ENCODE measurements around the gene UXT. TPM values are rescaled to one million over a fixed set of nuclear protein-coding genes. Genes with fewer than 3 reads are reported as not detected.

UXT gene
- total RNA-seq, 1 donor from 2014 or later: 62.6 TPM

DNA sequence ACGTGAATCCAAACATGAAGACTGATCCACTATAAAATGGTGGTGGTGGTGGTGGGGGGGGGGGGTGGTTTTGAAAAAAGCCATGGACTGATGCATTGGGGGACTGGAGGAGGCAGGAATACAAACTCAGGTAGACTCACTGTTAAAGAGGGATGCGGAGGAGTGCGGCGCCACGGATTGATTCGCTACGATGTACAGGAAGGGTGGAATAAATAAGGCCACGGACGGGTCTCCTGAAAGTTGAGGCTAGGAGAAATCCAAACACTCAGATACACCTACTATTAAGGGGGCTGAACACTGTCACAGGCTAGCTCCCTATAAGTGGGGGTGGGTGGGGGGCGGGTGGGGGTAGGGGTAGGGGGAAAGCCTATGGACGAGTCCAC is 9.2 kb downstream of the UXT start:
- no peak for DNase-seq (ENCODE audit: low read depth)

DNA sequence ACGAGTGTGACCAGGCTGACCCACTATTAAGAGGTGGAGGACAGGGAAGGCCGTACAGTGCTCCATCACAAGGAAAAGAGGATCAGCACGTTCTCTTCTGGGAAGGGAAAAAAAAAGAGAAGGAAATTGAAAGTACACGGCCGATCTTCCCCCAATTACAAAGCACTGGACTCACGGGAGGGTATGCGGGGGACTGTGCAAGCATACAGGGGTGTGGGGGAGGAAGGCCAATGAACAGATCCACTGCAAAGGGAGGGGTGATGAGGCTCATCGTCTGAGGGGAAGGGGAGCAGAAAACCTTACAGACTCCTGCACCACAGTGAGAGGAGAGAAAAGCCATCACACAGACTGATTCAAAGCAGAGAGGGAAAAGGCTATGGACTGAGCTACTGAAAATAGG is 9.7 kb downstream of the UXT start:
- no peak for DNase-seq (ENCODE audit: low read depth)

DNA sequence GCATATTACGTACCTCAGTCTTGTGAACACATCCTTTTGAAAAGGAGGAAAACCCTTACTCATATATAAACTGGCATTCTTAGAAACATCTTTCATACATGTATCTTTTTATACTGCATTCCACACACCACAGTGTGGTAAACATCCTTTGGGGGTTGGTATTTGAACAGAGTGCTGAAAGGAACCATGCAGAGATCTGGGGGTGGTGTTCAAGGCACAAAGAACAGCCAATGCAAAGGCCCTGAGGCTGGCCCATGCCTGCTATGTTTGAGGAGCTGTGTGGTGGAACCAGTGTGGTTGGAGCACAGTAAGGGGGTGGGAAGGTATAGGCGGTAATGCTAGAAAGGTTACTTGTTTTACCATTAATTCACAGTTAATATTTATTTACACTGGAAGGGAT is 10.6 kb downstream of the UXT start:
- no peak for DNase-seq (ENCODE audit: low read depth)

DNA sequence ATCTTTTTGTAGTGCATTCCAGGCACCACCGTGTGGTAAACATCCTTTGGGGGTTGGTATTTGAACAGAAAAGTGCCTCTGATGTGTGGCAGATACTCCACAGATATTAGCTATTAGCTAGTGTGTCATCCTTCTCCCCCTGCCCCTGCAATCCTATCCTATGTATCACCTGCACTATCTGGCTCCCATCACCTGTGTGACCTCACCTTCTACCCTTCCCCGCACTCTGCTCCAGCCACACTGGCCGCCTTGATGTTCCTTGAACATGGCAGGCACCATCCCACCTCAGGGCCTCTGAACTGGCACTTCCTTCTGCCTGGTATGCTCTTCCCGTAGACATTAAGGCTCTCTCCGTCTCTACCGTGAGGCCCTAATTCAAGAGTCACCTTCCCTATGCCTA is 12.3 kb downstream of the UXT start:
- DNase-seq (ENCODE audit: low read depth): no peak

DNA sequence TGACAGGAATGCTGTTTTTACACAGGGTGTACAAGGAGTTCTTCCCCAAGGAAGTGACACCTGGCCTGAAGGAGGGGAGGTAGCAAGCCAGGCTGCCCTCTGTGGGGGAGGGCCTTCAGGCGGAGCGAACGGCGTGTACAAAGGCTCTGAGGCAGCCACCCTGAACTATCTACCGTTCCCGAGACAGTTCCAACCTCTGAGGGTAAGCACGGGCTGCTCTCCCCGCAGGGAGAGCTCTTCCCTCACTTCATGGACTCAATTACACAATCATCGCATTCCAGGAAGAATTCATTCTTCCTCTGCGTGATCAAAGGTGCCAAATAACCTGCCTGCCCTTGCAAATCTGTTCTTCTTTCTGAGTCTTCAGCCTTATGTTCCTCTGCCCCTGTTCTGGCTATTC is 13.4 kb downstream of the UXT start:
- DNase-seq (ENCODE audit: low read depth): peak; percentile 63

DNA sequence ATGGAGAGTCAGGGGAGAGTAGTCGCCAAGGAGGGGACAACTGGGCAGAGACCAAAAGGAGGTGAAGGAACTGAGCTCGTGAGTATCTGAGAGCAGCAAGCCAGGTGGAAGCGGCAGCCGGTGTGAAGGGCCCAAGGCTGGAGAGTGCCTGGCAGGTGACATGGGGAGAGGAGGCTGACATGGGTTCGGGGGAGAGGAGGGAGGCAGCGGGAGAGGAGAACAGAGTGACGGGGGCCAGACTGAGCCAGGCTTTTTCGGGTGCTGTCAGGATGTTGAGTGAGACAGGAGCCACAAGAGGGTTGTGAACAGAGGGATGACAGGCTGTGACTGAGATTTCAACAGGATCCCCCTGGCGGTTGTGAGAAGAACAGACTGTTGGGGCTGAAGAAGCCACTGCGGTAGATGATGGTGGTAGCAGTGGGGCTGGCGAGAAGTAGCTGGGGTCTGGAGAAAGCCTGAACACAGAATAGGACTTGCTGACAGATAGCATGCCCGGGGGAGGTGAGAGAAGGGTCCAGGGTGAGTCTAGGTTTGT is 14.4 kb downstream of the UXT start:
- DNase-seq (ENCODE audit: low read depth): no peak

DNA sequence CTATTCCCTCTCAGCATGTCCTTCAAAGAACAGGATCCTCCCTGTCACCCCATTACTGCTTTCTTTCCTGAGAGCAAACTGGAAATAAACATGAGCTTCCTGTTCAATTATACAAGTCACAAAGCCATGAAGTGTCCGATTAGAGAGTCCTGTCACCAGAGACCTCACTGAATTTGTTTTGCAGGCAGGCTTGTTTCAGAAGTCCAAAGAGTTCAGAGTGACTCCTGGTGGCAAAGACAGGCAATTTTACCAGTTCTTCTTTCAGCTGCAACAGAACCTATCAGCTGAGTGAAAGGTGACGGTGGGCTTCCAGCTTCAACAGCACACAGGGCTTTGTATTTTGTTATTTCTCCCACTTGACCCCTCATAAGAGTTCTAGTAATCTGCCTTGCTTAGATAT is 15.1 kb downstream of the UXT start:
- DNase-seq (ENCODE audit: low read depth): peak; percentile 42

DNA sequence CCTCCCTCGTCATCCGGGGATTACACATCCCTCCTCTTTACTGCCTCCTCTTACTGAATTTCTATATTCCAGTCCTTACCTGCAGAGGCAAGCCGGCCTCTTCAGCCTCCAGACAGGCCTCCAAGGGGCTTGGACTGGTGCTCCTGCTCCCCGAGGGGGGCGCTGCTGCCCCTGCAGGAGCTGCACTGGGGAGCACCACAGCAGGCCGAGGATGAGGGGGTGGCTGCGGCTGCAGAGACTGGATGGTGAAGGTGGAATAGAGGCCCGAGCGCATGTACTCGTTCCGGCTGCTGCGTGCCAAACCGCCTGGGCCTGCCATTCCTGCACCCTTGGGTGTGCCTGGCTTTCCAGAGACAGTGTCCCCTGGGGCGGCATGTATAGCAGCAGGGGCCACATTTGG is 20.2 kb downstream of the UXT start:
- DNase-seq (ENCODE audit: low read depth): no peak

DNA sequence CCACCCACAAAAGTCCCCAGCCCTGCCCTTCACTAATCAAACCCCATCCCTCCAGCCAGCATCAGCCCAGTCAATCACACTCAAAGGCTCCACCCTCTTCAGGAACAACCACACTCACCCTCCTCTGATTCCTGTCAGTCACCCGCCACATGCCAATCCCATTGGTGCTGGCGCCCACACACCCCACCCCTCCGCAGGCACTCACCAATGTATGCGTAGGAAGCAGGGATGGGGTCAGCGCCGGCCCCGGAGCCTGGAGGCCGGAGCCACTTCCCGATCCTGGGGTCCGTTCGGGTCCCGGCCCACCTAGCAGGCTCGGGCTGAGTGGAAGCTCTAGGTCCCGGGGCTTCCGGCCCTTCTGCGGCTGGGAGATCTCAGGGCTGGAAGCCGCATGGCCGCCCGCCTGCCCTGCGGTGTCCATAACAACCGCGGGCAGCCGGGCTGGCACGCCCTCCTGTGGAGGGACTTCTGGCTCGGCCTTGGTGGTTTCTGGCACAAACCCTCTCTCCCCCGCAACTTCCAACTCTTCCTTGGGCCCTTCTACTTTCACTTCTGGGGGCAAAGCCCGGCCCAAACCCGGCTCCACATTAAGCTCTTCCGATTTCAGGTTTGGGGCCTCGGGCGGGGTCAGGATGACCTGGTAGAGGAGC is 21.3 kb downstream of the UXT start:
- DNase-seq (ENCODE audit: low read depth): no peak

DNA sequence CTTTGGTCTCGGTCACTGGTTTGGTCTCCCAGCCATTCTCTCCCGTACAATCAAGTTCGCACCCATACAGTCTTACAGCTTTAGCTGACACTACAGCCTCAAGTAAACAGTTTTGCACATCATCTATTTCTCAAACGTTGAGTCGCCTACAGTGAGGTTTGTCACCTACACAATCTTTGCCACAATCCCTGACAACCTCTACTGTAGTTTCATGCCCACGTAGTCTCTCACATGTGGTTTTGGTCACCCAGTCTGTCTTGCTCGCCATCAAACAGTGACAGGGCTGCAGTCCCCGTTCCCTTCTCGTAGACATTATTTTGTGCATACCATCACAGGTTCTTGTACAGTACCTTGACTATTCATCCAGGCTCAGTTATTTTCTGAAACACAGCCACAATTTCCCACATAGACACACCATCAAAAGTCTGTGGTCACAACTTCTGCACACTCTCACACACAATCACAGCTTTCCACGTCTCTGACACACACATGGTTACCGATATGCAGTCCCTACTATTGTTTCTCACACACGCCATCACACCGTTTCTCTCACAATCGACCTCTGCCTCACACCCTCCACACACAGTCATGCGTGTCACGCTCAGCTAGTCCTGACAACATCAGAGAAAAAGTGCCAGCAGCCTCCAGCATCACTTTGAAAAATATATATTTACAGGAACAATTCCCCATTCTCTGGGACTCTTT is 24.0 kb downstream of the UXT start:
- DNase-seq (ENCODE audit: low read depth): no peak

DNA sequence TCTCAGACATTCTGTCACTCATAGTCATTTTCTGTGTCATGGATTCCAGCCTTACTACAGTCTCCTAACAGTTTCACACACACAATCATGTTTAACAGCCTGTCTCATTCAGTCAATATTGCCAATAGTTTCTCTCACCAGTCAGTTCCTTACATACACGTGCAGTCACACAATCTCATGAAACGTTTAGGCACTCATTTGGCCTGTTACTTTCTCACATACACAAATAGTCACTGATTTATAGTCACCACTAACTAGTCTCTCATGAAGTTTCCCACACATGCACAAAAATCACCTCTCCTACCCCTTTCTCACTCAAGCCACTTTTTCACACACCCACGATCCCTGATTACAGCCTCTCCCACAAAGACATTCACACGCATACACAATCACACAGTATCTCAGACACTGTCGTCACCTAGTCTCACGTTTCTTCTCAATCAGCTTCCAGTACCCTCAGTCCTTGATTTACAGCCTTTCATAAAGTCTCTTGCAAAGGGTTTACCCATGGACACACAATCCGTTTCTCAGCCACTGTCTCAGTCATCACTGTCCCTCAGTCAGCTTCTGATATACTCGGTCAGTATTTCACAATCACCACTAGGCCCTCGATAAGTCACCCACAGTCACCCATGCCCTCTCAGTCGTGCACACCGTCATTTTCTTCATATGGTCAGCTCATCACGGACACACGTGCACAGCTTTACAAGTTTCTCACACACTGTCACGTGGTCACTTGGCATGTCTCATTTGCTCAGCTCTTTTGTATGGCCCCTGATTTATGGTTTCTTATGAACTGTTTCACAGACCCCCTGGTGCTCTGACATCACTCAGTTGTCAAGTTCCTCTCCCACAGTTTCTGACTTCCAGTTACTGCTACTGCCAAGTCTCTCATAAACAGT is 25.0 kb downstream of the UXT start:
- no peak for DNase-seq (ENCODE audit: low read depth)

DNA sequence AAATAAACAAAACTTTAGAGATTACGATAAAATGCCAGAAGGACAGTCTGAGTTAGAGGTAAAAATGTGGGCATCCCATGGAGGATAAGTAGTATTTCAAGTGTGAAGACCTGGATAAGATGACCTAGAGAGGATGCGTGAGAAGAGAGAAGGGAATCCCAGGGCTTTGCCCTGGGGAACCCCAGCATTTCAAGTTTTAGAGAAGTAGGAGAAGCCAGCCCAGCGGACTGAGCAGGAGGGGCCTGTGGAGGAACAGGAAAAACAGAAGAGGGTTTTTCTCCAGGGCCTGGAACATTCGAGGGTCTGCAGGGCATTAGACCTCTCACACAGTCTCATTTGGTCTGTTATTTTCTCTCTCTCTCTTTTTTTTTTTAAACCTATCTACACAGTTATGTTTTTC is 26.3 kb downstream of the UXT start:
- DNase-seq (ENCODE audit: low read depth): no peak

DNA sequence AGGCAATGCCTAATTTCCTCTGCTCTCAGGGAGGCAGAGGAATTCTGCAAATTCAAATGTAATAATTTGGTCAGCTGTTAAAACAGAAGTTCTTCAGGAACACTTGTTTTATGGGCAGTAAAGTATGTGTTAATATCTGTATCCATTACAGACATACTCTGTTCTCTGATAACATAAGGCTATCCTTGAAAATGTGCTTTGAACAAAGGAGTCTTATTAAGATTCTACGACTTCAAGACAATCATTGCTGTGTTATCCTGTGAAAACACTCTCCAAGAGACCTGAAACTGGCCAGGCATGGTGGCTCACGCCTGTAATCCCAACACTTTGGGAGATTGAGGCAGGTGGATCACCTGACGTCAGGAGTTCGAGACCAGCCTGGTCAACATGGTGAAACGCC is 27.3 kb downstream of the UXT start:
- no peak for DNase-seq (ENCODE audit: low read depth)

DNA sequence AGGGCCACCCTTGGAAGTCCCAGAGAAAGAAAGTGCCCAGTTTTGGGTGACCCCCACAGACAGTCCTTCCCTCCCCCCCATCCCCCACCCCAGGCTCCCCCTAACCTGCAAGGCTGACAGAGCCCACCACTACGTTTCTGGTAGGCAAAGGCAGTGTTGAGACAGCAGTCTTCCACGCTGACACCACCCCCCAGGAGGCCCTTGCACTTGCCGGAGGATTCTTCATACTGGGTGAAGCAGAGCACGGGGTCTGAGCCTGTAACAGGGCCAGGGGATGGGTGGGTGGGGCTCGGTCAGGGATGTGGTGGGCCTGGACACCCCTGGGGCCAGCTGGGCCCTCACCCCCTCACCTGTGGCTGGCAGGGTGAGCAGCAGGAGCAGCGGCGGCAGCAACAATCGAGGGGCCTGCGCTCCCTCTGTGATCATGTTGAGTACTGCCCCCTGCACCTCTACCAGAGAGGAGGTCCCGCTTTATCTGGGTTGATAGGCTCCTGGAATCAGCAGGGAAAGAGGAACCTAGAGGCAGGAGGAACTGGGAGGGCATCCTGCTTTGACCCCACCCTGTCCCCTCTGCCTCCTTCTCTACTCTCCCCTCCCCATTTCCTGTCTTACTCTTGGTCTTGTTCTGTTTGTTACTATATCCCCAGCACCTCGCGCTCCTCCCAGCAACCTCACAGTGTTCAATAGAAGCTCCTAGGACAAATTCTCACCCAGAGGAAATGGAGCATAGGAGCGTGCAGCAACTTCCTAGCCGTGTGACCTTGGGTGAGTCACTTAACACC is 29.4 kb downstream of the UXT start, which contains the start of gene CFP:
CFP (minus strand) TSS at position 512 of the 782 bp plus-strand sequence; CDS start at position 426, 86 bp downstream.
- no peak for DNase-seq (ENCODE audit: low read depth)

DNA sequence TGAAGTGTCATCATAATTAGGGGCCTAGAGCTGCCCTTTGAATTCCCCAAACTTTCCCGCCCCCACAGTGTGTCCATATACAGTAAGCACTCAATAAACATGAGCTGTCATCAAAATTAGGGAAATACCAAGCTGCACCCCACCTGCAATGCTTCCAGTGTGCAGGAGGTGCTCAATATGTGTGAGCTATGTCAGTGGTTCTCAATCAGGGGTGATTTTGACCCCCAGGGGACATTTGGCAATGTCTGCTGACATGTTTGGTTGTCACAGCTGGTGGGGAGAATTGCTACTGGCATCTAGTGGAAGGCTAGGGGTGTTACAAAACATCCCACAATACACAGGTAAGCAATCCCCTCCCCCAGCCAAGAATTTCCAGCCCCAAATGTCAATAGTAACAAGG is 30.0 kb downstream of the UXT start:
- no peak for DNase-seq (ENCODE audit: low read depth)

DNA sequence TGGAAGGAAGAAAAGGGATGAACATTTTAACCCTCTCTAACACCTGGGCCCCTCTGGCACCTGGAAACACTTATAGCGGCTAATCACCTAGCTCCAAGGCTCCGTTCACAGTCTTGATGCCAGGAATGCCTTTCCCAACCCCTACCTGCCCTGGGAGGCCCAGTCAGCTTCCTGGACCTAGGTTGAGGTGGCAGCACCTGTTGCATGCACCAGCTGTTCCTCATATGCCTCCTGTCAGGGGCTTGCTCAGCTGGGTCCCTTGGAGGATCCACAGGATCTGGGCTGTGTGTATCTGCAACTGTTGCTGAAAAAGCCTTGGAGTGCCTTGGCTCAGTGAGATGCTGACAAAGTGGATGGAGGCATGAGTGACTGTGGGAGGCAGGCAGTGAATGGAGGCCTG is 33.6 kb downstream of the UXT start:
- DNase-seq (ENCODE audit: low read depth): no peak

DNA sequence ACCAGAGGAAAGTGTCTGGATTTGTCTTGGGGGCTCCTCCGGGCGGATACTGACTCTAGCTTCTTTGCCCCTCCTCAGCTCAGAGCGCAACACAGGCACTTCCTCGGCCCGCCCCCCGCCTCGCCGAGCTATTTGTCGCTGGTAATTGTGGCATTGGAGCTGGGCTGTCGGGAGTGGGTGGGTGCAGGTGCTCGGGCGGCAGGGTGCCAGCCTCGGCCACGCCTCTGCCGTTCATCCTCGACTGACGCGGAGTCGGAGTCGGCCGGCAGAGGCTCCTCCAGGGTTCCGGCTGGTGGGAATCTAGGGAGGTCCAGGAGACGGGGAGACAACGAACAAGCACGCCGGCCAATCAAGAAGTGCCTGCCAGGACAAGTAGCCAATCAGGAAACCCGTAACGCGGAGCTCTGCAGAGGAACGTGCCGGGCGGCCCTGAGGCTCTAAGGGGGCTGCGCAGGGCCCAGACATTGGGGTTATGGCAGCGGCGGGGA is 35.4 kb downstream of the UXT start:
- peak; percentile 53 for DNase-seq (ENCODE audit: low read depth)

DNA sequence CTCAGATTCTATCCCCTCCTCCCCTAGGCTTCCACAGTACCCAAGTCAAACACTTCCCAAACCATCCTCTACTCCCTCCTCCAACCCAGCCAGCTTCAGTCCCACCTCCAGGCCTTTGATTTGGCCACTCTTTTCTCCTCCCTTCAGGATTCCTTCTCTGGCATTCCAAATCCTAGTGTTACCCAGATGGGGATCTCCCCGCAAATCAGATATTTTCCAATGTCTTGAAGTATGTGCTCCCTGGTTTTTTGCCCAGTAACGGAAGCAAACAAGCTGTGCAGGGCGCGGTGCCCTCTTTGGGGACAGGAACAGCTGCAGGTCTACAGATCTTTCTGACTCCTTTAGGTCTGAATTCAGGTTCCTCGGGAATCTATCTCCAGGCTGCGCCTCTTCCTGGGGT is 37.1 kb downstream of the UXT start:
- no peak for DNase-seq (ENCODE audit: low read depth)

DNA sequence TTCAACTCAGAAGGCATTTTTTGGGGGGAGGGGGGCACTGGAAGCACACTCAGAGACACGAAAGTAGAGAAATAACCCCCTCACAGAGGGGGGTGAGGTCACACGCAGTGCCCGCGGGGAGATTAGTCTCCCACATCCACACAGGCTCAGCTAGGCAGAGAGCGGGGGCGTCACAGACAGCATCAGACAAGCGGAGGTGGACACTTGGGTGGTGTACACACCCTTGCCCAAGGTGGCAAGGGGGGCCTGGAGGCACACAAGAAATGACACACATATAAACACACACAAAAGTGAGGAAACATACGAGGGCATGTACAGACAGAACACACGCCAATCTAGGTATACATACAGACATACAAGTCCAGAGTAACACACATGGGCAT is 38.7 kb downstream of the UXT start:
- DNase-seq (ENCODE audit: low read depth): no peak

DNA sequence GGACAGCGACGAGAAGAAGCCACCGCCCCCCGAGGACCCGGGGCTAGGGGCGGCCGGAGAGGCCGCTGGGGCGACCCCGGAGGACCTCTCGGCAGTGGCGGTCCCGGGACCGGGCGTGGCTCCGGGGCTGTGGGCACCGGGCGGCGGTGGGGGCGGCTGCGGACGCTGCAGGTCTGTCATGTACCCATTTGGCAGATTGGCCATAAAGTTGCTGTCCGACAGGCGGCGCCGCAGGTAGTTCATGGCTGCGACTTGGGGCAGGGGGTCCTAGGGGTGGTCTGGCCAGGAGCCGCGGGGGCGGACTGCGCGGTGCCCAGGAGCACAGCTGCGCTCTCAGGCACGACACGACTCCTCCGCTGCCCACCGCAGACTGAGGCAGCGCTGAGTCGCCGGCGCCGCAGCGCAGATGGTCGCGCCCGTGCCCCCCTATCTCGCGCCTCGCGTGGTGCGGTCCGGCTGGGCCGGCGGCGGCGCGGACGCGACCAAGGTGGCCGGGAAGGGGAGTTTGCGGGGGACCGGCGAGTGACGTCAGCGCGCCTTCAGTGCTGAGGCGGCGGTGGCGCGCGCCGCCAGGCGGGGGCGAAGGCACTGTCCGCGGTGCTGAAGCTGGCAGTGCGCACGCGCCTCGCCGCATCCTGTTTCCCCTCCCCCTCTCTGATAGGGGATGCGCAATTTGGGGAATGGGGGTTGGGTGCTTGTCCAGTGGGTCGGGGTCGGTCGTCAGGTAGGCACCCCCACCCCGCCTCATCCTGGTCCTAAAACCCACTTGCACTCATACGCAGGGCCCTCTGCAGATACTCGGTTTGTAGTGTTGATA is 39.3 kb downstream of the UXT start, which contains the start of gene SYN1:
SYN1 (minus strand) TSS at position 372 of the 817 bp plus-strand sequence; CDS start at position 243, 129 bp downstream.
- peak; percentile 18 for DNase-seq (ENCODE audit: low read depth)

Measured in renal cortical epithelial cell (primary cell).